ENCODE measurements around the gene SLC66A2. TPM values are rescaled to one million over a fixed set of nuclear protein-coding genes. Genes with fewer than 3 reads are reported as not detected.
A peak's percentile ranks its signal among the peaks of the same experiment; 100 is the strongest.

The SLC66A2 gene
- total RNA-seq, 1 donor from 2014 or later: 52.9 TPM

DNA sequence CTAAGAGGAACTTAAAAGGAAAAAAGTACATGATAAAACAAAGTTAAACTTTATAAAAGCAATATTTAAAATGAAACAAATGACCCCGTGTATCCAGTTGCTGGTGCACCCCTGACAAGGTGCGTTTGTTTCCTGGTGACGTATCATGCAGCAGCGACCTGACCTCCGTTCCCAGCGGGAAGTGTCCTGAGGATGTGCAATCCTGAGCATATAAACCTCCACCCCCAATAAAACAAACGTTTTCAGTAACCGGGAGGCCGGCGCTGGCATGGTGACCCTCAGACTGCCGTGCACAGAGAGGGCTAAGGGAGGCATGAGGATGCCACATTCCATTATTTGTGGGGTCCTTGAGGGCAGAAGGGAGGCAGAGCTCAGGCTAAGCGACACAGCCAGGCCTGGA lies 14.8 kb downstream of the SLC66A2 start:
- TF ChIP-seq, protein P1, sequence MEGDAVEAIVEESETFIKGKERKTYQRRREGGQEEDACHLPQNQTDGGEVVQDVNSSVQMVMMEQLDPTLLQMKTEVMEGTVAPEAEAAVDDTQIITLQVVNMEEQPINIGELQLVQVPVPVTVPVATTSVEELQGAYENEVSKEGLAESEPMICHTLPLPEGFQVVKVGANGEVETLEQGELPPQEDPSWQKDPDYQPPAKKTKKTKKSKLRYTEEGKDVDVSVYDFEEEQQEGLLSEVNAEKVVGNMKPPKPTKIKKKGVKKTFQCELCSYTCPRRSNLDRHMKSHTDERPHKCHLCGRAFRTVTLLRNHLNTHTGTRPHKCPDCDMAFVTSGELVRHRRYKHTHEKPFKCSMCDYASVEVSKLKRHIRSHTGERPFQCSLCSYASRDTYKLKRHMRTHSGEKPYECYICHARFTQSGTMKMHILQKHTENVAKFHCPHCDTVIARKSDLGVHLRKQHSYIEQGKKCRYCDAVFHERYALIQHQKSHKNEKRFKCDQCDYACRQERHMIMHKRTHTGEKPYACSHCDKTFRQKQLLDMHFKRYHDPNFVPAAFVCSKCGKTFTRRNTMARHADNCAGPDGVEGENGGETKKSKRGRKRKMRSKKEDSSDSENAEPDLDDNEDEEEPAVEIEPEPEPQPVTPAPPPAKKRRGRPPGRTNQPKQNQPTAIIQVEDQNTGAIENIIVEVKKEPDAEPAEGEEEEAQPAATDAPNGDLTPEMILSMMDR (IDR thresholded peaks at IDR 0.05): no peak
- DNase-seq (ENCODE audit: low spot score in 2 of 2): no peak
- no peak overlapping the region for H3K27ac ChIP-seq

DNA sequence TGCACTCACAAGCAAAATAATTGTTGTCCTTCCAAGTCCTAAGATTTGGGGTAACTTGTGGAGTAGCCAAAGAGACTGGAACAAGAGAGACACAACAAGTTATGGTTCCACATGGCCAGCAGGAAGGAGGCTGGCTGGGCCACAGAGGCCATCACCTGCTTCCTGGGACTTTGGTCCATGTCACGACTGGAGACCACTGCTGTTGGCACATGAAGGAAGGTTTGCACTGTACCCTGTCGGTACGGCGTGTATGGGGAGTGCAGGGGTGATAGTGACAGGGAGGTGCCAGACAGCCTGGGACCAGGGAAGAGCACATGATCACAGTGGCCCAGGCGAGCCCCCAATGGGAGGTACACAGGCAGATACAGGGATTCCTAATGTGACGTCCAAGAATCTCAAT lies 15.5 kb downstream of the SLC66A2 start:
- no peak overlapping the region for H3K4me3 ChIP-seq
- DNase-seq (ENCODE audit: low spot score in 2 of 2): peak in 1 of 2 donors; percentile 34
- H3K4me1 ChIP-seq: no peaks in the 10 kb centered on the region
- peaks cover 15 to 66% of the 10 kb centered on the region in 2 donors for H3K36me3 ChIP-seq
- peaks cover 7 to 35% of the 10 kb centered on the region in 2 donors for H3K9me3 ChIP-seq
- H3K27ac ChIP-seq: no peak overlapping the region
- TF ChIP-seq, protein P1 (IDR thresholded peaks at IDR 0.05): no peak
- intact Hi-C loops (cut with DNase I): no loop called here
- no peaks in the 10 kb centered on the region for H3K27me3 ChIP-seq

More for the DNA sequence above, 14.8 kb downstream of the SLC66A2 start:
- no peaks in the 10 kb centered on the region for H3K4me1 ChIP-seq
- intact Hi-C loops (cut with DNase I): no loop called here
- H3K9me3 ChIP-seq: peaks cover 7 to 28% of the 10 kb centered on the region in 2 donors
- H3K4me3 ChIP-seq: no peak overlapping the region
- peaks cover 19 to 73% of the 10 kb centered on the region in 2 donors for H3K36me3 ChIP-seq
- no peaks in the 10 kb centered on the region for H3K27me3 ChIP-seq

DNA sequence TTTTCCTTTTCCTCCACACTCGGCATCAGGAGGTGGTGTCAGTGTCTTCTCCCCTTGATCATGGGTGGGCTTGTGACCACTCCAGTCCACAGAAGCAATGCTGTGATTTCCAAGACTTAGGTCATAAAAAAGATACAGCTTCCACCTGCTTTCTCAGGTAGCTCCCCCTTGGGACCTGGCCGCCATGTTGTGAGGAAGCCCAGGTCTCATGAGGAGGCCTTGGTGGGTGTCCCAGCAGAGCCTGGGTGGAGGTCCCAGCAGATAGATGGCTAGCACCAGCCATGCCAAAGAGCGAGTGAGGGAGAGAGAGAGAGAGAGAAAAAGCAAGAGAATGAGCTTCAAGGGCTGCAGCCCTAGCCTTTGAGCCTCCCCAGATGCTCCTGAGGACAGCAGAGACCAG lies 16.0 kb downstream of the SLC66A2 start:
- DNase-seq (ENCODE audit: low spot score in 2 of 2): peak in 1 of 2 donors; percentile 5
- H3K36me3 ChIP-seq: peaks cover 11 to 61% of the 10 kb centered on the region in 2 donors
- H3K27ac ChIP-seq: no peak overlapping the region
- intact Hi-C loops (cut with DNase I): no loop called here
- H3K4me3 ChIP-seq: no peak overlapping the region
- TF ChIP-seq, protein P1 (IDR thresholded peaks at IDR 0.05): no peak
- H3K4me1 ChIP-seq: no peaks in the 10 kb centered on the region
- no peaks in the 10 kb centered on the region for H3K27me3 ChIP-seq
- peaks cover 8 to 40% of the 10 kb centered on the region in 2 donors for H3K9me3 ChIP-seq

DNA sequence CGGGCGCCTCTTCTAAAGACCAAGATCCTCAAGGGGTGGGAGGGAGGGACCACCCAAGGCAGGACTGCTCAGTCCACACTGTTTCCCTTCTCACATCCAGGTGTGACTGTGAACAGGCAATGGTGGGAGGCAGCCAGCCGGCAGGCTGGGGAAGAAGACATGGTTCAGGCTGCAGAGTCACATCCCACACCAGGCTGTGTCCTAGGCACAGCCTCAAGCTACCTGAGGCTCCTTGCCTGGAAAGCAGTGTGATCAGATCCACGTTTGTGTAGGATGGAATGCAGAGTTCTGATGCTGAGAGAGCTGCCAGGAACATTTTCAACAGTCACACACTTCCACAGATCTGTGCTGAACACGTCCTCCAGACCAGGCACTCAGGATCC lies 16.4 kb downstream of the SLC66A2 start:
- TF ChIP-seq, protein P1 (IDR thresholded peaks at IDR 0.05): no peak
- DNase-seq (ENCODE audit: low spot score in 2 of 2): peak in 1 of 2 donors; percentile 25
- no peak overlapping the region for H3K4me3 ChIP-seq
- H3K27ac ChIP-seq: no peak overlapping the region
- no peaks in the 10 kb centered on the region for H3K4me1 ChIP-seq
- intact Hi-C loops (cut with DNase I): no loop called here
- peaks cover 12 to 44% of the 10 kb centered on the region in 2 donors for H3K9me3 ChIP-seq
- H3K27me3 ChIP-seq: no peaks in the 10 kb centered on the region
- peaks cover 8 to 57% of the 10 kb centered on the region in 2 donors for H3K36me3 ChIP-seq

DNA sequence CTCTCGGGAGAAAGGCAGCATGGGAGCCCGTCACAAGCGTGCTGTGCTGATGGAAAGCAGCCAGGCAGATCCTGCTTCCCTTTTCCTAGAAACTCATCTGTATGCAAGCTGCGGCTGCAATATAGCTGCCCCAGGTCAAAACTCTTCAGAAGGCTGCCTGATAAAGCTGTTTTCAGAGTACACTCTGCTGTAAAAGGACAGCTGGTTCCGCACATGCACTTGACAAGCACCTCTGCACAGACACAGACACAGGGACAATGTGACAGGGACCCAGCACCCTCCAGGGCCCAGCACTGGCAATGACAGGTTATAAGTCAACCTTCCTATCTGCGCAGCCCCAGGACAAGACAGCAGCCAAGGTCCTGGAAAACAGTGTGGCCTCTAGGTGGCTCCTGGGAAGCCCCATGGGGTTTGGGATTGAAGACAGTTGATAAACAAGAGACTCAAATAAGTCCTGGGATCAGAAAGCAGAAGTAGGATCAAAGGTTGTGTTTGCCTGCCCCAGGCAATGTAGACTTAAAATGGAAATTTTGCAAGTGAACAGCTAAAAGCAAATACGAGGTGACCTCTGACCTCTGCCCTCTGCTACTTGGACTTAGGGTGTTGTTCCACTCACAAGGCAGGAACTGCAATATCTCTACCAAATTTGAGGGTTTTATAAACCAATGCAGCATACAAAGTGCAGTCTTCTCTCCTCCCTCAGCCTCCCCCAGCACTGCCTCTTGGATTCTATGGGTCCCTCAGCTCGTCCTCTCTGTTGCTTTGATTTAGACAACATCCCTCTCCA lies 16.9 kb downstream of the SLC66A2 start:
- DNase-seq (ENCODE audit: low spot score in 2 of 2): peak in 1 of 2 donors; percentile 51
- intact Hi-C loops (cut with DNase I): no loop called here
- Histone ChIP-seq H3K9me3 (peaks cover 18 to 49% of the 10 kb centered on the region in 2 donors), H3K4me3 (no peak overlapping the region), H3K4me1 (no peaks in the 10 kb centered on the region), H3K27ac (no peak overlapping the region), H3K27me3 (no peaks in the 10 kb centered on the region), H3K36me3 (peaks cover 13 to 57% of the 10 kb centered on the region in 2 donors)
- TF ChIP-seq, protein P1 (IDR thresholded peaks at IDR 0.05): no peak

All from ascending aorta (tissue), 2 donors.